GM21447 (cell line): ENCODE data around the gene KASH5.

Experiments used
- ATAC-seq: cut with Tn5 transposase; IDR thresholded peaks from one replicate; pipeline ENCODE4 v1.9.1; 2021; ENCODE audit not compliant: unreplicated experiment

KASH5 gene

DNA sequence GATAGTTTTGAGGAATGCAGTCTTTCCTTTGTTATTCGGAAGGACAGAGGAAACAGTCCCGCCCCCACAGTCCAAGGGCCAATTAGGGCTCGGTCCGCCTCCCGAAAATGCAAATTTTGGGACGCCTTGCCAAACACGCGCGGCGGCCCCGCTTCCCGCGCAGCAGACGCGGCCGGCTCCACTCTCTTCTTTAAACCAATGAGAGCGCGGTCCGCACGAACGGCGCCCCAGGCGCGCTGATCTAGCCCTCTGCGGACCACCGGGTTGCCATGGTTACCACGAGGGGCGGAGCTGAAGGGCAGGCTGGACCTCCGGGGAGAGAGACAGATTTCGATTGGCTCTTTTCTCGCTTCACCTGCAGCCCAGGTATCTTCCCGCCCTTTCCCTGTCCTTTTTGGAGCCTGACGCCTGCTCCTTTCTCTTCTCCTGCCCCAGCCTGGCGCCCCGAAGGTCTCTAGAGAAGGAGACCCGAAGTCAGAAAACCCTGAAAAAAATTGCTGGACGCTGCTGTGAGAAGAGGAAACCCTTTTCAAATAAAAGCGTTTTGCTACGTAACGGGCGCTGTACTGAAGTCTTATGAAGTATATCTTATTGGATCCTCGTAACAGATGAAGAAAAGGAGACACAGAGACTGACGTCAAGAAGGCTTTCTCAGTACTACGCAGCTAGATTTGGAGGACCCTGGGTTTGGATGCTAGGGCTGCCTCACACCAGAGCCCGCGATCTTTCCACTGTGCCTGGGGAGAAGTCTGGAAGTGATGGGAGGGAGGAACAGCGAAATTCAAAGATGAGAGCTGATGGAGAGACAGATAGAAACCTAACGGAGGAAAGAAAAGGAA is 33.2 kb downstream of the KASH5 start:
- ATAC-seq = no peak

DNA sequence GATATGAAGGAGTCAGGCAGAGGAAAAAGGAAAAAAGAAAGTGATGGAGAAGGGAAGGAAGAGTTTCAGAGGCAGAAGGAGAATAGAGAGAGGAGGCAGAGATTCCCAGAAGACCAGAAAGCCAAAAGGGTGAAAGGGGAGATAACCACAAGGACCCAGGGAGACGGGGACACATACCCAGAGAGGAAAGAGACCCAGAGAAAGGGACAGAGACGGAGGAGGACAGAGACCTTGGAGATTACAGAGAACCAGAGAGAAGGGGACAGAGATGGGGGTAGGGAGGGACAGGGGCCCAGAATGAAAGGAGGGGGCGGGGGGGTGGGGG is 33.8 kb downstream of the KASH5 start:
- ATAC-seq = no peak

DNA sequence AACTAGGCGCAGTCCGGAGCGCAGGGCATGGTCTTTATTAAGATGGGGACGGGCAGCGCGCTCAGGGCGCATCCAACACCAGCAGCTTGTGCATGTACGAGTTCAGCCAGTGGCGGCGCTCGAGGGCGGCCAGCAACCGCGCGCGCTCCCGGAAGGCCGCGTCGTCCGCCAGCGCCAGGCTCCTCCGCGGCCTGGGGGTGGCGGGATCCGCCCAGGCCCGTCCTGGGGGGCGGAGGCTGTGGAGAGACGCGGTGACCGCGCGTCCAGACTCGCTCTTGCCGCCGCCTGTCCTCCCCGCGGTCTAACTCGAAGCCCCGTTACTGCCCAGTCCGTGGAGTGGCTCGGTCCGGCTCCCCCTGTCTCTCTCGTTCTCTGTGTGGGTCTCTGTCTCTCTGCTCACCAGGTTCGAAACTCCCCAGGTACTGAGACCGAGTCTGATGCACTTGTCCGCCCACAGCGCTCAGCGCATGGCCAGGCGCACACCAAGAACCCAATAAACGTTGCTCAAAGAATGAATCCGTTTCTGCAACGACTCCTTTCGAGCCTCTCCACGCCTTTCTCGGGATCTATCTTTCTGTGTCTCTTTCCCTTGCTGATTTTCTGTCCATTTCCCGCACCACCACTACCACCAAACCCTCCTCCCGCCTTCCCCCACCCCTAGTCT is 34.5 kb downstream of the KASH5 start:
- ATAC-seq = no peak

DNA sequence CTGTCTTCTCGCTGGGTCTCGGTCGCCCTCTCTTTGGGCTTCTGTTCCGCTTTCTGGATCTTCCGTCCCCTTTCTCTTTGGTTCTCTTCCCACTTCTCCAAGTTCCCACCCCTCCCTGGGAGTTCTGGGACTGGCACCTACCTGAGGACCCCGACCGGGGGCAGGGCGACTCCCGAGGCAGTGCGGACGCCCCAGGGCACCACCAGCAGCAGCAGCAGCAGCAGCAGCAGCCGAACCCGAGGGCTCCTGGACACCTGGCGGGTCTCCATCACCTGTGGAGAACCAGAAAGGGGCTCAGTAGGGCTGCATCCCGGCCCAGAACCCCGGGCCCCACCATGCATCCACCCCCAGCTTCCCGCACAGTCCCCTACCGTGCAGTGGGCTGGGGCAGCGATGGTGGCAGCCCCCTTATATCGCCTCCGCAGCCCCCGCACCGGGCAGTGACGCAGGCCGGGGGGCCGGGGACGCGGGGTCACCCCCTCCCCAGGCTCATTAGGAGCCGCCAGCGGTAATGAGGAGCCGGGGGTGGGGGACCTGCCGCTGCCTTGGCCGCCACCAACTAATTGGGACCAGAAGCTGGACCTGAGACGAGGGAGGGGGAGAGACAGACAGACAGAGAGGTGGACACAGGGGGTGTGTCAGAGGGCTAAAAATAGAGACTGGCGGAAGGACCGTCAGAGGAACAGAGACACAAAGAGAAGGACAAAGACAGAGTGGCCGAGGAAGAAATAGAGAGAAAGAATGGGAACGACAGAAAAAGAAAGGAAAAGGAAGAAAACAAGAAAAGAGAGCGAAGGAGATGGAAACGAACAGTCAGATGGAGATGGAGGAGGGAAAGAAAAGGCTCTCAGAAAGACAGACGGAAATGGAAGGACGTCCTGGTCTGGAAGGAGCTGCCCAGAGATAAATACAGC is 35.3 kb downstream of the KASH5 start, which contains the start of gene PTH2:
PTH2 (minus strand) TSS at position 371 of the 914 bp plus-strand sequence; CDS start at position 269, 102 bp downstream.
- ATAC-seq = no peak

DNA sequence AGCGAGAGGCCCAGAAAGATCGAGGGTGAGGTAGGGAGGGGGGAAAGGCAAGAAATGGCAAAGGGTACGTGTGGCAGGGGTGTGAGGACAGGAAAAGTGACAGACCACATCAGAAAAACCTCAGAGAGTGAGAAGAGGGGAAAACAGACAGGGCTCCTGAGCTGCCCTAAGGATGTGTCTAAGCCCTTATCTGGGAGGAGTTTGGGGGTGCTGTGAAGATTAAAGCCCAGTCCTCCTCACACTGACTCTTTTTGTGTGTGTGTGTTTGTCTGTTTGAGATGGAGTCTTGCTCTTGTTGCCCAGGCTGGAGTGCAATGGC is 35.9 kb downstream of the KASH5 start:
- ATAC-seq = no peak

DNA sequence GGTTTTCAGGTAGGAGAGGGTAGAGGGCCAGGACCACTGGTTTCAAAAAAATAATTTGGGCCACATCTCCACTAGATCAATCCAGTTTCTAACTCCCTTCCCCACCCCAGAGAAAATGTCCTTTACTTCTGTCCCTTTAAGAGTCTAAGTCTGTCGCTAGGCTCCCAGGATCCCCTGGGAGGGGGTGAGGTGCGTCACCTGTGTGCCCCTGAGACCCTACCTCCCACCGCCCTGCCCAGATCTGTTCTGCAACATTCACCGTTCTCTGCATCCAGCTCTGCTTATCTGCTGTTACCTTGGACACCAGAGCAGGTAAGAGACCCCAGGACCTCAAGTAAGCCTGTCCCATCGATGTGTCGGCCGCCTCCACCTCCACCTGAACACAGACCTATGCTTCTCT is 37.1 kb downstream of the KASH5 start, which contains the start of gene GFY:
GFY (plus strand) TSS at position 211 of the 400 bp plus-strand sequence. CDS start 1,043 bp downstream, outside the sequence.
- ATAC-seq = no peak

DNA sequence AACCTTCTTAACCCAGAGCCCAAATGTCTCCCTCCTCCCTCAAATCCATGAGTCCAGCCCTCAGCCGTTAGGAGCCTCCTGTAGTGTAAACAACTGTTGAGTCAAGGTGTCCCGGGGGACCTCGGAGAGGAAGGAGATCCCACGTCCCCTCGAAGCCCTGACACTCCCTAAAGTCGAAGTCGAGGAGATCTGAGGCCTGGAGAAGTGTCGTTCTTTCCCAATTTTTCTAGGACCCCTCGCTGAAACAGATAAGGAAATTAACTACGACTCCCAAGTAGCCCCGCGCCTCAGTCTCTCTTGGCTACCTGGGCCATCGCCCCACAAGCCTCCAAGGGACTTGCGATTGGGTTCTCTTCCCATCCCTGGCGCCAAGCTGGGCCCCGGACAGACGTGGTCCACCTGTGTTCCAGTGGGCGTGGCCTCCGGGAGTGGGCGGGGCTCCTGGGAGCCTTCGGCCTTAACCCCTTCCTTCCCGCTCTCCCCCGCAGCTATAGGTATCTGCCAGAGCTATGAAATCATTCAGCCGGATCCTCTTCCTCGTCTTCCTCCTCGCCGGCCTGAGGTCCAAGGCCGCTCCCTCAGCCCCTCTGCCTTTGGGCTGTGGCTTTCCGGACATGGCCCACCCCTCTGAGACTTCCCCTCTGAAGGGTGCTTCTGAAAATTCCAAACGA is 38.0 kb downstream of the KASH5 start:
- ATAC-seq = no peak

DNA sequence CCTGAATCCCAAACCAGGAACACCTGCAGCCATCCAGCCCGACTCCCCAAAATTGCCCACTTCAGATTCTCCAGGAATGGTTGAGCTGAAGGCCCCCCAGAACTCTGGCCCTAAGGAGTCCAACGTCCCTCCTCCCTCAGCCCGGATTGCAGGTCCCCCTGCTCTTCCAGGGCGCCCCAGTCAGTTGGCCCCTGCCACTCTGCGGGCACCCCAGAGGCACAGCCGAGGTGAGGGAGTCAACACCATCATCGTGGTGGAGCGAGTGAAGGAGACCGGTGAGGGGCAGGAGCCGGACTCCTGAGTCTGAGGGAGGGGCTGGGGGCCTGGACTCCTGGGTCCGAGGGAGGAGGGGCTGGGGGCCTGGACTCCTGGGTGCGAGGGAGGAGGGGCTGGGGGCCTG is 39.3 kb downstream of the KASH5 start:
- ATAC-seq = no peak

DNA sequence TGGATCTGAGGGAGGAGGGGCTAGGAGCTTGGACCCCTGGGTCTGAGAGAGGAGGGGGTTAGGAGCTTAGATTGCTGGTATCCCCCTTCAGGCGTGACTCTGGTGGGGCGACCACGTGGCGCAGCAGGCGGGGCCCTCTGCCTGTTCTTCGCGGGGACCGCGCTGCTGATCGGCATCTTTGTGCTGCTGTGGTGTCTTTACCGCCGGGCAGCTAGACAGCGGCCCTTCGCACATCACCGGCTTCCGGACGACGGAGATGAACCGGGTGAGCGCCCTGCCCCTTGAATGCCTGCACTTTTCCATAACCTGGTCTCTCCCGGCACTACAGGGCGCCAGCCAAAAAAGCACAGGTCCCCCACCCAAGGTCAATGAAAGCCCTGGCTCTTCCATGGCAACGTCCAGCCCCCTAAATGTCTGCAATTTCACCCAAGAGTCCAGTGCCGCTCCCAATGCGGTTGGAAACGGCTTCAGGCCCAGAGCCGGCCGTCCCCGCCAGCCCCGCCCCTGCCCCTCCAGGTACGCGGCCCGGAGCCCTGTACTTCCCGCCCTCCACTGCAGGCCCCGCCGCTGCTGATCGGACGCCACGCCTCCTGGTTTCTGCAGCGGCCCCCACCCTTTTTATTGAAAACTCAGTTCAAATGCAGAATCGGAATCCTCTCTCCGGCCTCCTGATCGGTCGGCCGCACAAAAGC is 40.0 kb downstream of the KASH5 start:
- ATAC-seq = no peak

DNA sequence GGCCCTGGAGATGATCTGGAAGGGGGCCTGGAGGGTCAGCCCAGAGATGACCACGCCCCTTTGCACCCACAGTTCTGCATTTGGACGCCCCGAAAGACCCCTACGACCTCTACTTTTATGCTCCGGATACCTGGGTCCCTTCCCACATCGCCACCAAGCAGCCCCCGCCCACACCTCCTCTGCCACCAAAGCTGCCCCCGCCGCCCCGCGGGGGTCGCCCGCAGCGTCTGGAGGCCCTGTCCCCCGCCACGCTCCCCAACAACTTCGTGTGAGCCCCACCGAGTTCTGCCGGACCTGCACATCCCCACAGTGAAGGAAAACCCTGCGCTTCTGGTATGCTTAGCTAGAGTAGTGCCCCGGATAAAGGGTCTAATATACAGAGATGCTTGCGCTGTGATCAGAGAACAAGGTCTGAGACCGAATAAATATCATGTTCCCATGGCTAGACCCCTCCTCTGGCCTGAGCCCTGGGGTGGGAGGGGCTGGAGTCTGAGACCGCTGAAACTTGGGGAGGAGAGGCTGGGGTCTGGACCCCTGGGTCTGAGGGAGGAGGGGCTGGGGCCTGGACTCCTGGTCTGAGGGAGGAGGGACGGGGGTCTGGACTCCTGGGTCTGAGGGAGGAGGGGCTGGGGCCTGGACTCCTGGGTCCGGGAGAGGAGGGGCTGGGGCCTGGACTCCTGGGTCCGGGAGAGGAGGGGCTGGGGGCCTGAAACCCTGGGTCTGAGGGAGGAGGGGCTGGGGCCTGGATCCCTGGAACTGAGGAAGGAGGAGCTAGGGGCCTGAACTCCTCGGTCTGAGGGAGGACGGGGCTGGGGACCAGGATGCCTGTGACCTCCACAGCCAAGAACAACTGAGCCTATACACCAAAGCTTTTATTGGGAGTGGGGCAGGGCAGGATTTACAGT is 40.8 kb downstream of the KASH5 start:
- ATAC-seq = no peak

DNA sequence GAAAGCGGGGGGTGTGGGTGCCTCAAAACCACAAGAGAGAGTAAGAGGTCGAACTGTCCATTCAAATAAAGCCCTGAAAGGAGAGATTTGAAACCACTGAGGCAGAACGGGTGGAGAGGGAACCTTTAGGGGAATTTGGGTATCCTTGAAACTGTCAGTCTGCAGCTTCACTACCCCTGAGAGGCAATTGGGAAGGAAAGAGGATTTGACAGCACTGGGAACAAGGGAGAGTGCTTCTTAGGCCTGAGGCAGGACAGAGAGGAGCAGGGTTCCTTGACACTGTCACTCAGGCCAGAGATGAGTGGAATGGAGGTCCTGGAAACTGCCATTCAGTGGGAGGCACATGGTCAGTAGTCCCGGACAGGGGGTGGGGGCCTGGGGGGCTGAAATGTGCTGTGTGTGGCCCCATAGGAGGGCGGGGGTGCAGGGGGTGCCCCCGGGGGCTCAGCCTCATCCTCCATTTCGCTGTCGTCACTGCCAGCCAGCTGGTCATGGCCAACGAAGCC is 42.2 kb downstream of the KASH5 start:
- ATAC-seq = no peak

DNA sequence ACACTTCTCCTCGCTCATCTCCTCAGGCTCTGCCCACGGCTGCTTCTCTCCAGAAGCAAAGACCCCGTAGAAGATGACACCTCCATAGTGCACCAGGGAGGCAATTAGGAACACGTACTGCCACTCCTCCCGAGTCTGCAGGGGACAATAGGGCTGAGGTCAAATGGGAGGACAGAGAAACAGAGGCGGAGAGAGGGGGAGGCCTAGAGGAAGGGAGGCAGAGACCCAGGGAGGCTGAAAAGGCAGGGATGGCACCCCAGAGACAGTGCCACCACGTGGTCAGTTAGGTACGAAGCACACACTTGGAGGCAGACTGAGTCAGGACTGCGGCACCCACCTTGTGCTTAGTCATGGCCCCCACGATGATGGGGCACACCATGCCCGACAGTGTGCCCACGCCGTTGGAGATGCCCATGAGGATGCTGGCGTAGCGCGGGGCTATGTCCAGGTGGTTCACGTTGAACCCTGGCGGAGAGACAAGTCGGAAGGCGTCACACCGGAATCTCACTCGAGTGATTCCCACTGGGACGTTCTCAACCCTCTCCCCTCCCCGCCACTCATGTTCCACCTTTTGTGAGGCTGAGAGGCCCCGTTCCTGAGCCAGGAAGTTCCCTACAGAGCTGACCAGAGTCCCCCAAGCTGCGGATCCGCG is 42.8 kb downstream of the KASH5 start:
- ATAC-seq = no peak

DNA sequence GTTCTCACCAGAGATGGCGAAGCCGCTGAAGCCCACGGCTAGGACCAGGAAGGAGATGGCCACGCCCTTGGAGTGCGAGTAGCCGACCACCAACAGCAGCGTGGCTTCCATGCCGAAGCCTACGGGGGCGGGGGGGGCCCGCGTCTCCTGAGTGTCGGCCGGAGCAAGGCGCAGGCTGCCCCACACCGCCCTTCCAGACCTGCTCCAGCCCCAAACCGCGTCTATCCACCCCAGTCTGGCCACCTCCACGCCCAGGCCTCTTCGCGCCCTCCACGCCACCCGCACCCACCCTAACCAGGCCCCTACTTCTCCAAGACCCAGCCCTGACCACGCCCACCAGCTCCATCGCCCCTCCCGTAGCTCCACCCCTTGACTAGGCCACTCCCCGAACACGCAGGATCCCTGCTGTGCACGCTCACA is 43.3 kb downstream of the KASH5 start:
- no peak for ATAC-seq

DNA sequence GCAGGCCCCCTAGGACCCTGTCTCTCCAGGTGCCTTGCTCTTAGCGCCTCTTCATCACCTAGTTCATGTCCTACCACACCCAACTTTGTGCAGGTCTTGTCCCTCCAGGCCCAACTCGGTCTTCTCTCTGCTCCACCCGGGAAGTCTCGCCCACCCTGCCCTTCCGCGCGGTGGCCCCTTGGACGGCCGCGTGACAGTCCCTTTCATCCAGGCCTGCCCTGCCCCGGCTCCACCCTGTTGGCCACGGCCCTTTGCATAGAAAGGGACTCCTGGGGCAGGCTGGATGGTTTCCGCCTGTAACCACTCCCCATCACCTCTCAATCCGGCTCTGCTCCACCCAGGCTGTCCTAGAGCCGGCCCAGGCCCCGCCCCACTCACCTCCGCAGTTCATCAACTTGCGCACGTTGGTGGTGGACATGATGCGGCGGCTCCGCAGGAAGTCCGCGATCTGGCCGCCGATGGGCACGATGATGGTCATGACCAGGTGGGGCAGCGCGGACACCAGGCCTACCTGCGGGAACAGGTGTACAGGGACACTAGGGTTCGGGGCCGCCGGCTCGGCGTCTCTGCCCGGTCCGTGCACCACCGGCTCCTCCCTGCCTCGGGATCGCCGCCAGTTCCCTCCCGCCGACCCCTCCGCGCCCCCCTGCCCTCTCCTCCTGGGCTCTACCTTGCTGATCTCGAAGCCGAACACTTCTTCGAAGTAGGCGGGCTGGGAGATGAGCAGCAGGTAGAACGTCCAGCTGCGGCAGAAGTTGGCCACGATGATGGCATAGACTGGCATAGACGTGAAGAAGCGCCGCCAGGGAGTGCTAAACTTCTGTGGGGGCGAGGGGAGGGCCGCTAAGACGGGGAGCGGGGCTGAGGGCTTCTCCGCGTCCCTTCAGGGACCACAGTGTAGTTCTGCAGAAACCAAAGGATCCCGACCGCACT is 44.4 kb downstream of the KASH5 start:
- no peak for ATAC-seq

DNA sequence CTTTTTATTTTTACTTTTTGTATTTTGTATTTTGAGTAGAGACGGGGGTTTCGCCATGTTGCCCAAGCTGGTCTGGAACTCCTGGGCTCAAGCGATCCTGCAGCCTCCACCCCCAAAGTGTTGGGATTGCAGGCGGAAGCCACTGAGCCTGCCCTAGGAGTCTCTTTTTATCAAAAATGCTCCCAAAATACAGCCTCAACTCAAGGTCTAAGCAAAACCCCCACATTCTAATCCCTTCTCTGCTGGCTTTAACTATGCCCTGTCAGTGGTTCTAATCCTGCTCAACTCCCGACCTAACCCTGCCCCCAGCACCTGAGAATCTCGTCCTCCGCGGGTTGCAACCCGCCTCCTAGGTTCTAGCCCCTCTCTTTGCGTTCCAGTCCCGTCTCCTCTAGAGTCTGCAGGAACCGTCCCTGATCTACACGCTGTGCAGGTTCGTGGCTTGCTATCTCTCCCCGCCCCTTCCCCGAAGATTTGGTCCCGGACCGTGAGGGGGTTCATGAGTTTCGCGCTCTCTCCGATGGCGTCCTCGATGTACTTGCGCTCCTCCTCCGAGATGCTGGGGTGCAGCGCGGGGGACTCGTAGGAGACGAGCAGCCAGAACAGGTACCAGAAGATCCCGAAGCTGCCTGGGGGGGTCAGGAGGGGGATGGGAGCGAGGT is 45.3 kb downstream of the KASH5 start:
- no peak for ATAC-seq

DNA sequence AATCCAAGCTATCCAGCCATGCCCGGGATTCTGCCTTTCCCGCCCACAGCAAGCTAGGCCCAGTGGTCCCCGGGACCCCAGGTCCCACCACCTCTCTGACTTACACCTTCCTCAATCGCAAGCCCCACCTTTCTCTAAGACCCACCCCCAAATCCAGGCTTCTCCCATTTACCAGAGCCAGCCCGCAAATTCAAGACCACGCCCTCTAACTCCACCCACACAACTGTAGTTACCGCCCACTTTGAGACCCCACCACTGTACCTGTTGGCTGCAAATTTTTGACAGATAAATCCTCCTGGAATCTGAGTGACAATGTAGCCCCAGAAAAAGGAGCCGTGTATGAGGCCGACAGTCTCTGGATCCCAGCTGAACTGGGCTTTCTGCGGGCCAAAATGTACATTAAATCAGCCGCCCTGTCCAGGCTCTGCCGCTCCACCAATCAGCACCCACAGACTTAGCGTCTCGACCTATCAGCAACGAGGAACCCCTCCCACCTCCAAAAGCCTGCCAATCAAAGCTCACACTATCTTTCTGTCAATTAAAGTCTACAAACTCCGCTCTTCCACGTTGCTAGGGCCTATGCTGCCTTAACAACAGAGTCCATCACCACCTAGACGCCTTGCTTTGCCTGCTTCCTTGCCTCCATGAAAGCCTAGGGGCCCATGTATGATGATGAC is 47.0 kb downstream of the KASH5 start:
- no peak for ATAC-seq
